ENCODE measurements around the gene TSPEAR. TPM values are rescaled to one million over a fixed set of nuclear protein-coding genes. Genes with fewer than 3 reads are reported as not detected.

Gene TSPEAR
- total RNA-seq (2021; fragmentation: NEBNext Ultra II Directional; extraction: Animal tissue kit (Norgen Biotek cat#: 25700)): not detected
- long read RNA-seq: 0 reads

GRCh38 chr21:44711327-44712202, at the start of gene TSPEAR:
TSPEAR (minus strand) TSS chr21:44711572; CDS start chr21:44711514, 58 bp downstream.
- Mint-ChIP-seq H3K4me1 (ENCODE audit: low read depth) (peaks cover 11% of the 10 kb centered on the region), H3K27me3 (ENCODE audit: insufficient read depth) (peaks cover 61% of the 10 kb centered on the region), H3K9me3 (no peaks in the 10 kb centered on the region), H3K36me3 (ENCODE audit: low read depth) (no peaks in the 10 kb centered on the region), H3K27ac (no peak within 1 kb of the TSS), H3K4me3 (no peak within 1 kb of the TSS)
- no peak for DNase-seq
- TF ChIP-seq CTCF (IDR thresholded peaks at IDR 0.05): no peak

- H3K9me3 Mint-ChIP-seq: no peaks in the 10 kb centered on the region
- no peak for DNase-seq
- H3K27ac Mint-ChIP-seq: no peak overlapping the region
- no peaks in the 10 kb centered on the region for H3K36me3 Mint-ChIP-seq (ENCODE audit: low read depth)
- H3K27me3 Mint-ChIP-seq (ENCODE audit: insufficient read depth): peaks cover 28% of the 10 kb centered on the region
- peaks cover 2% of the 10 kb centered on the region for H3K4me1 Mint-ChIP-seq (ENCODE audit: low read depth)
- TF ChIP-seq CTCF (IDR thresholded peaks at IDR 0.05): no peak
- H3K4me3 Mint-ChIP-seq: no peak overlapping the region
These were observed 49.0 kb upstream of the TSPEAR start for GRCh38 chr21:44760376-44760775.

- Mint-ChIP-seq H3K27ac (no peak overlapping the region), H3K27me3 (ENCODE audit: insufficient read depth) (peaks cover 28% of the 10 kb centered on the region), H3K4me1 (ENCODE audit: low read depth) (no peaks in the 10 kb centered on the region), H3K4me3 (no peak overlapping the region), H3K36me3 (ENCODE audit: low read depth) (0 out of 2 replicates have a peak, but pooled peaks cover 3% of the 10 kb centered on the region), H3K9me3 (peaks cover 3% of the 10 kb centered on the region; the same call in 1 of the 2 replicates)
- no peak for DNase-seq
- no peak for TF ChIP-seq CTCF (IDR thresholded peaks at IDR 0.05)
These were observed 48.4 kb upstream of the TSPEAR start for GRCh38 chr21:44759628-44760285.

GRCh38 chr21:44758781-44759627, 47.6 kb upstream of the TSPEAR start:
- H3K4me3 Mint-ChIP-seq: no peak overlapping the region
- 0 out of 2 replicates have a peak, but pooled peaks cover 5% of the 10 kb centered on the region for H3K36me3 Mint-ChIP-seq (ENCODE audit: low read depth)
- peaks cover 28% of the 10 kb centered on the region for H3K27me3 Mint-ChIP-seq (ENCODE audit: insufficient read depth)
- no peak for TF ChIP-seq CTCF (IDR thresholded peaks at IDR 0.05)
- no peak for DNase-seq
- peaks cover 6% of the 10 kb centered on the region; the same call in 1 of the 2 replicates for H3K9me3 Mint-ChIP-seq
- no peaks in the 10 kb centered on the region for H3K4me1 Mint-ChIP-seq (ENCODE audit: low read depth)
- no peak overlapping the region for H3K27ac Mint-ChIP-seq

- Mint-ChIP-seq H3K36me3 (ENCODE audit: low read depth) (0 out of 2 replicates have a peak, but pooled peaks cover 5% of the 10 kb centered on the region), H3K4me1 (ENCODE audit: low read depth) (no peaks in the 10 kb centered on the region; the same call in 1 of the 2 replicates), H3K27me3 (ENCODE audit: insufficient read depth) (peaks cover 34% of the 10 kb centered on the region), H3K9me3 (peaks cover 10% of the 10 kb centered on the region; the same call in 1 of the 2 replicates), H3K27ac (no peak overlapping the region), H3K4me3 (no peak overlapping the region)
- no peak for DNase-seq
- TF ChIP-seq CTCF (IDR thresholded peaks at IDR 0.05): no peak
These were observed 46.8 kb upstream of the TSPEAR start for GRCh38 chr21:44758141-44758561.
